PC-9 (cell line): ENCODE results near the gene SCARF2.

Experiments
- EZH2 ChIP-seq: fragments of 200-600 bp; sonication (generic); IDR thresholded peaks from 2 replicates; pipeline ENCODE4 v1.8.0; 2017; ENCODE audit warnings: antibody characterized with exemption, low read depth
- TF ChIP-seq, protein P1 (sequence below): fragments of 200-600 bp; sonication (generic); conservative IDR thresholded peaks from 2 replicates; pipeline ENCODE4 v1.6.1; 2017; ENCODE audit warnings: mixed run types, antibody characterized with exemption, mild to moderate bottlenecking, moderate library complexity

DNA sequence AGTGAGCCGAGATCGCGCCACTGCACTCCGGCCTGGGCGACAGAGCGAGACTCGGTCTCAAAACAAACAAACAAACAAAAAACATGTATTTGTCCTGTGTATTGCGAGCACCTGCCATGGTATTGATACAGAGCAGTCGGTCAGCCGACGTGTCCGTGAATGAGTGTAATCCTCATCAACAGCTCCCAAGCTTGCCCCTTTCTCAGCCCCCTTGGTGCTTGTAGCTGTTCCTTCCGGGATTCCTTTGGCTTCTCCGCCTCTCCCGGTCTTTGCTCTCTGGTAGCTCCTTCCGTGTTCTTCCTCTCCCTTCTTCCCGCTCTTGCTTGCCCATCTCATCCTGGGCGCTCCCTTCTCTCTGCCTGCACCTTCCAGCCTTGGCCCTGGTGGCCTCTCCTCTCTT is 32.7 kb downstream of the SCARF2 start:
- TF ChIP-seq, protein P1, sequence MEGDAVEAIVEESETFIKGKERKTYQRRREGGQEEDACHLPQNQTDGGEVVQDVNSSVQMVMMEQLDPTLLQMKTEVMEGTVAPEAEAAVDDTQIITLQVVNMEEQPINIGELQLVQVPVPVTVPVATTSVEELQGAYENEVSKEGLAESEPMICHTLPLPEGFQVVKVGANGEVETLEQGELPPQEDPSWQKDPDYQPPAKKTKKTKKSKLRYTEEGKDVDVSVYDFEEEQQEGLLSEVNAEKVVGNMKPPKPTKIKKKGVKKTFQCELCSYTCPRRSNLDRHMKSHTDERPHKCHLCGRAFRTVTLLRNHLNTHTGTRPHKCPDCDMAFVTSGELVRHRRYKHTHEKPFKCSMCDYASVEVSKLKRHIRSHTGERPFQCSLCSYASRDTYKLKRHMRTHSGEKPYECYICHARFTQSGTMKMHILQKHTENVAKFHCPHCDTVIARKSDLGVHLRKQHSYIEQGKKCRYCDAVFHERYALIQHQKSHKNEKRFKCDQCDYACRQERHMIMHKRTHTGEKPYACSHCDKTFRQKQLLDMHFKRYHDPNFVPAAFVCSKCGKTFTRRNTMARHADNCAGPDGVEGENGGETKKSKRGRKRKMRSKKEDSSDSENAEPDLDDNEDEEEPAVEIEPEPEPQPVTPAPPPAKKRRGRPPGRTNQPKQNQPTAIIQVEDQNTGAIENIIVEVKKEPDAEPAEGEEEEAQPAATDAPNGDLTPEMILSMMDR = no peak
- no peak for TF ChIP-seq EZH2
